ENCODE results near the gene MEGF9.

- TF ChIP-seq CTCF (conservative IDR thresholded peaks at IDR 0.05; ENCODE audit: low read length) (no peak), EZH2phosphoT487 (IDR thresholded peaks at IDR 0.05; ENCODE audit: borderline replicate concordance, low read depth, low read length) (no peak)
These were observed 37.4 kb downstream of the MEGF9 start for GRCh38 chr9:120676767-120677402.

Measured in OCI-LY7 (cell line).